Peyer's patch (tissue), 4 donors: Measurements from ENCODE around the gene TMBIM4. TPM values are rescaled to one million over a fixed set of nuclear protein-coding genes. Genes with fewer than 3 reads are reported as not detected.

Experiments
- DNase-seq, 3 donors: peaks; one replicate each; pipeline ENCODE4 v3.0.0-alpha.2; 2017 to 2019
- H3K27ac ChIP-seq, 4 donors: fragments of 200-600 bp; sonication (generic); one replicate each; pipeline ENCODE4 v1.5.1; 2016 to 2019
- H3K27me3 ChIP-seq, 2 donors: fragments of 200-600 bp; sonication (generic); one replicate each; pipeline ENCODE4 v1.5.1; 2019
- H3K36me3 ChIP-seq, 3 donors: fragments of 200-600 bp; sonication (generic); one replicate each; pipeline ENCODE4 v1.5.1; 2016 to 2019
- H3K4me1 ChIP-seq, 4 donors: fragments of 200-600 bp; sonication (generic); one replicate each; pipeline ENCODE4 v1.5.1; 2016 to 2019
- H3K4me3 ChIP-seq, 4 donors: fragments of 200-600 bp; sonication (generic); 1 replicate in 3 of 4; 2 replicates in 1 of 4; pipeline ENCODE4 v1.5.1; 2016 to 2019; ENCODE audit warnings: mild to moderate bottlenecking in 1 of 4
- H3K9me3 ChIP-seq, 4 donors: fragments of 200-600 bp; sonication (generic); one replicate each; pipeline ENCODE4 v1.5.1; 2016 to 2019; ENCODE audit warnings: mild to moderate bottlenecking in 1 of 4
- CTCF ChIP-seq, 6 experiments: fragments of 450-650 bp in 4 of 6; fragments of 200-600 bp in 2 of 6; sonication (generic) in 1 of 6; IDR thresholded peaks; one replicate each; pipeline ENCODE4 v1.5.1; 2017 to 2019; ENCODE audit warnings: antibody characterized with exemption in 6 of 6, mild to moderate bottlenecking in 3 of 6, moderate library complexity in 1 of 6
- POLR2A ChIP-seq, 2 donors: fragments of 450-650 bp; IDR thresholded peaks; one replicate each; pipeline ENCODE4 v1.5.1; 2017; ENCODE audit warnings: antibody characterized with exemption in 2 of 2, mild to moderate bottlenecking in 2 of 2, moderate library complexity in 2 of 2
- total RNA-seq, 4 donors: library from RNA; depleted of rRNA; stranded (reverse); fragments of >200 nt; gene quantifications; one replicate each; pipeline ENCODE4 v1.1.0, GENCODE V29; 2016

Gene TMBIM4
- total RNA-seq, 4 donors from 2014 or later, result 57.9 to 173 (median 70.7) TPM

DNA sequence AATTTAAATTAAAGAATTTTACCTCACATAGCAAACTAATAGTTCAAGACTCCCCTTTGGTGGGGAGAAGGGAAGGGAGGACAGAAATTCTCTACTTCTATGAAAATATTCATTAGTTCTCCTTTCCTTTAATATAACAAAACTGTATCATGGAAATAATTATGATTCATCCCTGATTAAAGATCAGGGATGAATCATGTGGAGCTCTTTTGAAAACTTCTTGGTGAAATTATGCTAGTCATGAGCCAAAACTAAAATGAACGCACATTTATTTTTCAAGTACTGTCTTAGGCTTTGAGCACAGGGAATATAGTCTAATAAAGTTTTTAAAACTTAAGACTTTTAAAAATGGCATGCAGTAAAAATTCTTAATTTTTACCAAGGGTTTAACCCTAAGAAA, 17.1 kb downstream of the TMBIM4 start:
- TF ChIP-seq CTCF (IDR thresholded peaks at IDR 0.05), result no peak
- no peak for TF ChIP-seq POLR2A (IDR thresholded peaks at IDR 0.05)
- no peak for DNase-seq
- Histone ChIP-seq H3K4me3 (no peak overlapping the region), H3K36me3 (peaks cover 0 to 19% (median 0%) of the 10 kb centered on the region in 3 donors), H3K27ac (no peak overlapping the region), H3K9me3 (no peaks in the 10 kb centered on the region), H3K27me3 (no peaks in the 10 kb centered on the region), H3K4me1 (peaks cover 0 to 4% (median 2%) of the 10 kb centered on the region in 4 donors)

- Histone ChIP-seq H3K9me3 (no peaks in the 10 kb centered on the region), H3K4me1 (peaks cover 0 to 4% (median 2%) of the 10 kb centered on the region in 4 donors), H3K4me3 (no peak overlapping the region), H3K27me3 (no peaks in the 10 kb centered on the region), H3K27ac (no peak overlapping the region), H3K36me3 (peaks cover 0 to 19% (median 0%) of the 10 kb centered on the region in 3 donors)
- no peak for DNase-seq
- TF ChIP-seq CTCF (IDR thresholded peaks at IDR 0.05) (peak in 1 of 6 experiments; percentile 12), POLR2A (IDR thresholded peaks at IDR 0.05) (no peak)
Observed at GRCh38 chr12:66149702-66150398, 19.9 kb downstream of the TMBIM4 start.

DNA sequence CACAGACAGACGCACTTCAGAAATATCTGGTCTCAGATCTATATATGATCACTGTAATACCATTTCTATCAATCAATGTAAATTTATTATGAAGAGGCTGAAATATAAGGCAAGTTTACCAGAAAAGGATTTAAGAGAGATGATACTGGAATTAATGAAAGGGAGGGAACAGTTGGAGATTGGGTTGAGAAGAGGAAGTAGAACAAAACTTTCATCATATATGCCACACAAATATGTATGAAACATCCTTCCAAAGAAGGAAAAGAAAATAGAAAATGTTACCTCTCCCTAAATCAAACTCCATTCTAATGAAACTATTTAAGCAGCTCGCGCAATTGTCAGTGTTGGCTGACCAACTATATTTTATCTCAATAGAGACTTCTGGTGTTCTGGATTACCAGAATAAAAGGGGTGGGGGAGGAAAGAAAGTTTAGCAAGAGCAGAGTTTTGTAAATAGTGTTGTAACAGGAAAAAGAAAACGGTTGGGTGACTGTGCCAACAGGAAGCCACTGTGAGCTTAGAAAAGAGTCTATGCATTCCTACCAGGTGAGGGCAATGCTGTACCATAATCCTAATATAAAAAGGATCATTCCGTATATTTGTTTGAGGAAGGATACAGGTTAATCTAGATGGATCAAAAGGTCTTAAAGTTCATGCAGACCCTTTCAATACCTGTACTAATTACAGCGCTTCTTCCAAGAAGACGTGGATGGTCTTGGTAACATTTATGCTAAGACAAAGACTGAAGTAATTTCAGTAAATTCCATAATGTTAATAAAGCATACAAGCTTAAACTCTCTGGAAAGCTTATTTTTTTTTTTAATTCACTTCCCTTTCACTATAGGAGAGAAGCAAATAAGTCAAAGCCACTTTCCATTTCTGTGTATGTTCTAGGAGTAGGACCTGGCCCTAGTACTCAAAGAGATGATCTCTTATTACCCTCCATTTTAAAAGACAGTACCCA, 24.7 kb downstream of the TMBIM4 start:
- peak in 1 of 3 donors; percentile 54 for DNase-seq
- Histone ChIP-seq H3K4me3 (no peak overlapping the region), H3K27me3 (no peaks in the 10 kb centered on the region), H3K9me3 (peaks cover 0 to 15% (median 0%) of the 10 kb centered on the region in 4 donors), H3K4me1 (no peaks in the 10 kb centered on the region), H3K27ac (no peak overlapping the region), H3K36me3 (peaks cover 0 to 44% (median 3%) of the 10 kb centered on the region in 3 donors)
- peak in 4 of 6 experiments; percentile 24 to 78 (median 64) for TF ChIP-seq CTCF (IDR thresholded peaks at IDR 0.05)
- no peak for TF ChIP-seq POLR2A (IDR thresholded peaks at IDR 0.05)

- Histone ChIP-seq H3K9me3 (peaks cover 0 to 15% (median 0%) of the 10 kb centered on the region in 4 donors), H3K36me3 (peaks cover 0 to 48% (median 3%) of the 10 kb centered on the region in 3 donors), H3K27me3 (no peaks in the 10 kb centered on the region), H3K27ac (no peak overlapping the region), H3K4me3 (no peak overlapping the region), H3K4me1 (no peaks in the 10 kb centered on the region)
- DNase-seq, result no peak
- TF ChIP-seq CTCF (IDR thresholded peaks at IDR 0.05) (no peak), POLR2A (IDR thresholded peaks at IDR 0.05) (no peak)
Observed at GRCh38 chr12:66143868-66144267, 25.9 kb downstream of the TMBIM4 start.

GRCh38 chr12:66142826-66143225, 27.0 kb downstream of the TMBIM4 start:
- DNase-seq, result no peak
- Histone ChIP-seq H3K27ac (no peak overlapping the region), H3K27me3 (no peaks in the 10 kb centered on the region), H3K9me3 (peaks cover 0 to 15% (median 0%) of the 10 kb centered on the region in 4 donors), H3K36me3 (peaks cover 0 to 56% (median 3%) of the 10 kb centered on the region in 3 donors), H3K4me3 (no peak overlapping the region), H3K4me1 (no peaks in the 10 kb centered on the region)
- TF ChIP-seq CTCF (IDR thresholded peaks at IDR 0.05) (no peak), POLR2A (IDR thresholded peaks at IDR 0.05) (no peak)
